Stimulated activated CD4-positive, alpha-beta T cell treated with anti-CD3 and anti-CD28 coated beads, Interleukin-12 subunit alpha, Interleukin-12 subunit beta, amount 100 ng/mL, for 48 hours (primary cell): ENCODE measurements around the gene NPLOC4.

Experiments used
- DNase-seq, 3 donors: peaks; one replicate each; pipeline ENCODE4 v3.0.0-alpha.2; 2020; ENCODE audit warnings: low read depth in 2 of 3, low spot score in 1 of 3

NPLOC4 gene

DNA sequence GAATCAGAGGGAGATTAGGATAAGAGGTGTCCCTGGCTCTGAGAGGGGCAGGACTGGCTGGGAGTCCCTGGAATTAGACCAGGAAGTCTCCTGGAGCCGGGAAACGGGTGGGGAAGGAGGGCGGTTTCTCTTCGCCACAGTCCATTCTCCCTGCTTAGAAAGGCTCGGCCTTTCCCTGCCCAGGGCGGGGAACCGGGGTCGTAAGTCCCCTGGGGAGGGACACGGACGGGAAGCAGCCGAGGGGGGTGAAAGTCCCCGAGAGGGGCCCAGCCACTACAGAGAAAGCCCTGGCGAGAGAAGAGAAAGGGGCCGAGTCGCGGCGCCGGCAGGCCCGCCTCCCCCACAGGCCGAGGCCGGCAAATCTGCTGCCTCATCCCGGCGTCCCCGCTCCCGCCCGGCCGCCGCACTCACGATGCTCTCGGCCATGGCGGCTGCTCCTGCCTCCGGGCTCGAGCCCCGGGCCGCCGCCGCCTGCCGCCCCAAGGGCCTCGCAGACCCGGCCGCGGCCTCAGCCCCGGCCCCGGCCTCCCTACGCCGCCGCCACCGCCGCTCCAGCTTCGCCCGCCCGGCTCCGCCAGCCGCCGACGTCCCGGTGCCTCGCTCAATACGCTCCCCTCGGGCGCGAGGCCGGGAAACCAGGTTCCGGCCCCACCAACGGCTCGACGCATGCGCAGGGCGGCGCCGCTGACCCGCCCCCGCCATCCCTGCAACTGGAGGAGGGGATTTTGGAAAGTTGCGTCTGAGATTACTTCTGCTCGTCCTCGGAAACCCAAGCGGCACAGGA, at the start of gene NPLOC4, which contains the start of gene TSPAN10:
Gene NPLOC4, minus strand, starts transcription at position 608 of the 784 bp plus-strand sequence. Its CDS starts 182 bp downstream, at position 426.
Gene TSPAN10, plus strand, starts transcription at position 692 of the 784 bp plus-strand sequence. CDS start 5,217 bp downstream, outside the sequence.
- peak; percentile 79 to 85 (median 83) for DNase-seq

DNA sequence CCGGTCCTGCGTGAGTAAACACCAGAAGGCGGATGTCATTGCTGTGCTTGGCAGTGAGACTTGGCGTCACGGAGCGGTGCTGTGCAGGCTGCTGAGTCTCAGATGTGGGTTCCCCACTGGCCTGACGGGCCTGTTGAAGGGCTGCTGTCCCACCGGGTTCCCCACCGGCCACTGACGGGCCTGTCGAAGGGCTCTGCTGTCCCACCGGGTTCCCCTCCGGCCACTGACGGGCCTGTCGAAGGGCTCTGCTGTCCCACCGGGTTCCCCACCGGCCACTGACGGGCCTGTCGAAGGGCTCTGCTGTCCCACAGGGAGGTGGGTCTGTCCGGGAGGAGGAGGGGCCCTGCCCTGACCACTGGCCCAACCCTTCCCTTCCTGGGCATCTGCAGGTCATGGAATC, 49.7 kb upstream of the NPLOC4 start:
- no peak for DNase-seq

DNA sequence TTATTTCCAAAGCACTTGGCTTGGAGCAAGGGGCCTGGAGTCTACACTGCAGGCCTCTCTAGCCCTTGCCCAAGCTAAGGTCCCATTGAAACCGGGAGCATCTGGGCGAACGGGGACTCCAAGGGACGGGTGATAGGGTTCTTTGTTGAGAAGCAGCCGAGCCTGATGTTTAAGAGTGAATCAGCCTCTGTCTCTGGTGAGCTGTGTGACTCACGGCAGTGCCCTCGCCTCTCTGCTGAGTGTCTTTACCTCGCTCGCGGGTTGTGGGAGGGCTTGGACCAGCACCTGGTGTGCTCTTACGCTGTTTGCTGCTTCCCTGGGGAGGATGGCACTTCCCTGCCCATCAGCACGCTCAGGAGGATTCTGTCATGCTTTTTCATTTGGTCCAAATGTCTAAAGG, 48.2 kb upstream of the NPLOC4 start:
- peak; percentile 39 to 41 (median 40) for DNase-seq

DNA sequence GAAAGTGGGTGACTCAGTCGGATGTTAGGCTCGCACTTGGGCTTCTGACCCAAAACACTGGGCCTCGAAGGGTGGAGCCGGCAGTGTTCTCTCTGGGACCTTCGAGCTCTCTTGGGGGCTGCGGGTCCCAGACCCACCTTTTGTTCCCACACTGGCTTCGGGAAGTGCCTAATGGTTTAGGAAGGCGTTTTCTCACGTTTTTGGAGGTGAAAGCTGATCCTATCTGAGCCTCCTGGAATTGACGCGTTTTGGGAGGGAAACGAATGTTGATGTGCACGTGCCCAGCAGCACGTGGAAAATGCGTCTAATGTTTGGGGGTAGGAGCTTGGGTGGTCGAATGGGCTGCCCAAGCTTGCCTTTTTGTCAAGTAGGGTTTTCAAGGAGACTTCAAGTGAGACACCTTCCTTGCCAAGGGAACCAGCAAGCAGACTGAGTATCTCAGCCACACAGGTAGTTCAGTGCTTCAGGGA, 47.6 kb upstream of the NPLOC4 start:
- DNase-seq: no peak

DNA sequence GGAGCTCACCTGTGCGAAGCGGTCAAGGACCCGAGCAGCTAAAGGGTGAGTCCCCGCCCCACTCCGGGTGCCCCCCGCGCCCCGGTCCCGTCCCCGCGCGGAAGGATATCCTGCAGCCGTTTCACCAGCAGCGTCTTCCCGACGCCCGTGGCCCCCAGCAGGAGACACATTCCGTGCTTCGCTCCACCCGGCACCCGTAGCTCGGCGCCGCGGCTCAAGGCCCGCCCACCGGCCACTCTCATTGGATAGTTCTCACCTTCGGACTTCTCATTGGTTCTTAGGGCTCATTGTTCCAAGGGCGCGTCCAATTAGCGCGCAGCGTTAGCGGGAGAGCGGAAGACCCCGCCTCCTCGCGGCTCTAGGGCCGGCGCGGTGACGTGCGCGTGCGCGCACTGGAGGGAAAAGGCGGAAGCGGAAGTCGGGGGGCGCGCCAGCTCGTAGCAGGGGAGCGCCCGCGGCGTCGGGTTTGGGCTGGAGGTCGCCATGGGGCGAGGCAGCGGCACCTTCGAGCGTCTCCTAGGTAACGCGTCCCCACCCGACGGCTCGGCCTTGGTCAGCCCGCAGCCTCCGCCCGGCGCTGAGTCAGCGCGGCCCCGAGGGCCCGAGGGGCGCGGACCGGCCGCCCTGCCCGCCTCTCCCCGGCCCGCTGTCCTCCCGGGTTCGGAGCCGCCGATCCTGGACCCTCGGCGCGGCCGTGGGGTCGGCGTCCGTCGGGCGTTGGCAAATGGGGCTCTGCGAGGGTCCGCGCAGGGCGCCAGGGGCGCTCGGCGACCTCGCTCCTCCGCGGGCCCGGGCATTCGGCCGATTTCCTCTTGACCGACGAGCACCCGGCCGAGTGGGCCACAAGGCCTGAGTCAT, 46.9 kb upstream of the NPLOC4 start, which contains the start of the genes ARL16 and HGS:
Gene ARL16, minus strand, starts transcription at position 214 of the 858 bp plus-strand sequence. Its CDS starts 44 bp downstream, at position 170.
Gene HGS, plus strand, starts transcription at position 428 of the 858 bp plus-strand sequence. Its CDS starts 56 bp downstream, at position 484.
- DNase-seq: peak; percentile 96 to 98 (median 97)

DNA sequence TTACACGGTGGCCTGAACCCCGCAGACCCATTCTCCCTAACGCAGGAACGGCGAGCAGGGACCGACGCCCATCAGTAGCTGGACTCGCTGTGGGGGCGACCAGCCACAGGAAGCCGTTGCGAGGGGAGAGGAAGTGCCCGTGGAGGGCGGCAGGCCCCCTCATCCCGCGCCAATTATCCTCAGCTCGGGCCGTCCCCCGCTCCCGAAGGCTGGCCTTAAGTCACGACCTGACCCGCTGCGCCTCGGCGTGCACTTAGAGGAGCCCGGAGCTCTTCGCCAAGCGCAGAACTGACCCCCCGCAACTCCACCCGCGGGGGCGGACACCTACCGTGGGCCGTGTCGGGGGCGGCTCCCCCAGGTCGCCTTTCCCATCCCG, 46.3 kb upstream of the NPLOC4 start:
- no peak for DNase-seq

DNA sequence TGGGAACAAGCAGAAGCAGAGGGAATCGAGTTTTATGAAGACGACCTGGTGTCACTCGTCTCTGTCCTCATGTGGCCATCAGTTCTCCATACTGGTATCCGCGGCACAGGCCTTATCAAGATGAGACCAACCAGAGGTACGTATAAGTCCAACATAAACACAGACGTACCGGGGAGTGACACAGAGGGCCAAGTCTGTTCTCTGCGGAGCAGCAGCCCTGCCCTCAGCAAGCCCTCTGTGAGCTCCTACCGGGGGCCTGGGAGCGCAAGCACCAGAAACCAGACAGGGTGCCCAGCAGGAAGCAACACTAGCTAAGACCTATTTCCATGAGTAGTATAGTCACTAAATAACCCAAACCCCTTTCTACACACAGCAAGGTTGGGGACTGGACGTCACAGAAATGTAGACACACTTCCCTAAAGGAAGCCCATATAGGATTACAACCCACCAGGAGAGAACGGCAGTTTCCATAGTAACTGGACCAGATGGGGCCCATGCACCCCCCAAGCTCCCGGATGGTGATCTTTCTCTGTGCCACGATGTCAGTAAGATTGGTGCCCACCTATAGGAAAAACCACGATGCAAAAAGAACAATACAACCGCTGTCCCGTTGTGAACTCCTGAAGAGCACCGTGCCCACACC, 45.8 kb upstream of the NPLOC4 start:
- DNase-seq: no peak

DNA sequence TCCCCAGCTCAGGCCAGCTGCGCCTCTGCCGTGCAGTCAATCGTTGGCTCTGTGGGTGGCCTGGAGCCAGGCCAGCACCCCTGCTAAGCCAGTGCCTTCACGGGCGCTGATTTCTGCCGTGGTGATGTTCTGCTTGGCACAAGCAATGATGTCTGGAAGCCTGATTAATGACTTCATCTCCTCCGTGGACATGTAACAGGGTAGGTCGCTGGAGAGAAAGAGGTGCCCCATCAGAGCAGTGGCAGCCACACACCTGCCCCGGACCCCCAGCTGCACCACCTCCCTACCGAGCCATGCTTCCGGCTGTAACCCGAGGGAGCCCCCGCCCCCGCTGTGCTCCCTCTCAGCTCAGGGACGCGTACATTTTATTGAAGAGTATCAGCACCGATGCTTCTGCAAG, 44.8 kb upstream of the NPLOC4 start:
- DNase-seq: no peak

DNA sequence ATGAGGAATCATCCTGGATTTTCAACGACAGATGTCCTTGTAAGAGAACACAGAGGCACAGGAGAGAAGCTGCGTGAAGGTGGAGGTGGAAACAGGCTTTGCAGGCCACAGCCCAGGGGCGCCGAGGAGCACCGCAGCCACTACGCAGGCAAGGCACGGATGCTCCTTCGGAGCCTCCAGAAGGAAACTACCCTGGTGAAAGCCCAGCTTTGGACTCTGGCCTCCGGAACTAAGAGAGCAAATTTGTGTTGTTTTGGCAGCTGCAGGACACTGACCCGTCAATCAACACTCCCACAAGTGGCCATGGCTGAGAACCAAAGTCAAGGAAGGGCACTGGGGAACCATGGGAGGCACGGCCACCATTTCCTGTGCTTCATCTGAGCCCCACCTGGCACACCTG, 43.2 kb upstream of the NPLOC4 start:
- no peak for DNase-seq

DNA sequence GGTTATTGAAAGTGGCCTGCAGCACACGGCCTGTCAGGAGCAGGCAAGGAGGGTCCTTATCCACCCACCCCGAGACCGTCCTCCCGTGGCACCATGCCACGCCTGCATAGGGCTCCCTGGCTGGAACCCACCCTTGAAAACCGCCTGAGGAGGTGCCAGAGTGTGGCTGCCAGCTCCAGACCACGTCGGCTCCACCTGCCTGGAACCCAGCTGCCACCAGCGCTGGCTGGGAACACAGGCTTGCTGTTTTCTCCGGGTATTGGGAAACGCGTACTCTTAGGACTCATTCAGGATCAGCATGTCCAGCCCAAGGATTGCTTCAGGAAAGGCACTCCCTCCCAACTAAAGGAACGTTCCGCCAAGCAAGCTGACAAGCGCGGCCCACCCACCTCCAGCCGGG, 40.0 kb upstream of the NPLOC4 start:
- DNase-seq: no peak

DNA sequence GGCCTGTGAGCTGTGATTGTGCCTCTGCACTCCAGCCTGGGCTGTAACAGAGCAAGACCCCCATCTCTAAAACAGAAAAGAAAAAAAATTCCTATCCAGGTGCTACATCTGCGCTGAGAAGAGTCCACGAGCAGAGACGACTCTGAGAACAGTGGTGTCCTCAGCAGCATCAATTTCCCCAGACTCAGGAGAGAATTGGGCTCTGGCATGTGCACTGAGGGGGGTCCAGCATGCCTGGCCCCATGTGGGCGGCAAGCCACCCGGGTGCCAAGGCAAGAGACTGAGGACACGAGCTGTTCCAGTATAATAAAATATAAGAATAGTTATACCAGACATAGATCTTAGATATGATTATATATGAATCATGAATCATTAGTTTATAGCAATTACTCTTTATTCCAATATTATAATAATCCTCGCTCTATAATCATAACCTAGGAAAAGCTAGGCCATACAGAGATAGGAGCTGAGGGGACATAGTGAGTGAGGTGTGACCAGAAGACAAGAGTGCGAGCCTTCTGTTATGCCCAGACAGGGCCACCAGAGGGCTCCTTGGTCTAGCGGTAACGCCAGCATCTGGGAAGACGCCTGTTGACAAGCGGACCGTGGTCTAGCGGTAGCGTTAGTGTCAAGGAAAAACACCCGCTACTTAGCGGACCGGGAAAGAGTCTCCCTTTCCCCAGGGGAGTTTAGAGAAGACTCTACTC, 38.8 kb upstream of the NPLOC4 start:
- DNase-seq: peak in 1 of 3 donors; percentile 22

DNA sequence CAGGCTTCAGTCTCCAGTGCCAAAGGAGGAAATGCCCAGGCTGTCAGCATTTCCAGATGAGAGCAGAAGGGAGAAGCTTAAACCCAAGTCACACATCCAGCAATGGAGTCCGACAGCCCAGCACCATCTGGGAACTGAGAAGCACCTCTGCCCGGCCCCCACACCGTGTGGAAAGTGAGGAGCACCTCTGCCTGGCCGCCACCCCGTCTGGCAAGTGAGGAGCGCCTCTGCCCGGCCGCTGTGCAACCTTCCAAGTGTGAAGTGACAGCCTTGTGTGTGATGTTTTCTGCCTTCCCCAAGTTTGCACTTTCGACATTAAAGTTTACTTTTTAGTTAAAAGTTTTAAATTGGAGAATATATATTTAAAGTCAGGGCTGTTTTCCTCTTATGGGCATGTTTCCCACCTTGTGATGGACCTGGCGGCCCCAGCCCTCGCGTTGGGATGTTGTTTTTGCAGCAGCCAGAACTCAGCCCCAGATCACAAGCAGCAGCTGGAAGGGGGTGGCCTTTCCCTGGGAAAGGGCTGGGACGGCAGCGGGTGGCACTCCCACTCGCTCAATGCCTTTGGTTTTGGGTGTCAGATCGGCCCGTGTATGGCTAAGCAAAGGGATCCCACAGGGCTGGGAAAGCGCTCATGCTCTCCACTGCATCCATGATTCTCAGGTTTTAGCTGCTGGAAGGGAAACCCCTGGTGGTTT, 36.8 kb upstream of the NPLOC4 start:
- no peak for DNase-seq

DNA sequence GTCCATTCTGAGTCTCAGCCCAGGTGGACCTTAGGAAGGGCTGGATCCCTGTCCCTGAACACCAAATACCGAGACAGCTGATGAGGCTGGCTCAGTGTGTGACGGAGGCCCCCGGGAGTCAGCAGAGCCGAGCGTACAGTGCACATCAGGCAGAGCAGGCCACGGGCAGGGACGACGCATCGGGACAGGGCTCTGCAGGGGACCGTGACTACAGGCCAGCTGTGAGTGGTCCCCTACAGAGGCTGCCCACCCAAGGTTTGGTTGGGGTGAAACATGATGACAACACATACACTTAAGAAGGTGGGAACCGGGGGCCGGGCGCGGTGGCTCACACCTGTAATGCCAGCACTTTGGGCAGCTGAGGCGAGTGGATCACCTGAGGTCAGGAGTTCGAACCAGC, 36.0 kb upstream of the NPLOC4 start:
- no peak for DNase-seq

DNA sequence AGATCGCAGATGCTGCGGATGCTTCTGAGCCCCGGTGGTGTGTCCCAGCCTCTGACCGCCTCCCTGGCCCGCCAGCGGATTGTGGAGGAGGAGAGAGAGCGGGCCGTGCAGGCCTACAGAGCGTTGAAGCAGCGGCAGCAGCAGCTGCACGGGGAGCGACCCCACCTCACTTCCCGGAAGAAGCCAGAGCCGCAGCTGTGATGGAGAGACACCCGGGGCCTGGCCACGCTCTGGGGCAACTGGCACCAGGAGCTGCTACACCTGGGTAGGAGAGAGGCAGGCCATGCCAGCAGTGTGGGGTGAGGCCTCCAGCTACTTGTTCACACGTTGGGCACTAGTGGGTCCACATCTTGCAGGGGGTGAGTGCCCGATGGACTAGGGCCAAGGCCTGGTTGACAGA, 35.6 kb upstream of the NPLOC4 start:
- no peak for DNase-seq

DNA sequence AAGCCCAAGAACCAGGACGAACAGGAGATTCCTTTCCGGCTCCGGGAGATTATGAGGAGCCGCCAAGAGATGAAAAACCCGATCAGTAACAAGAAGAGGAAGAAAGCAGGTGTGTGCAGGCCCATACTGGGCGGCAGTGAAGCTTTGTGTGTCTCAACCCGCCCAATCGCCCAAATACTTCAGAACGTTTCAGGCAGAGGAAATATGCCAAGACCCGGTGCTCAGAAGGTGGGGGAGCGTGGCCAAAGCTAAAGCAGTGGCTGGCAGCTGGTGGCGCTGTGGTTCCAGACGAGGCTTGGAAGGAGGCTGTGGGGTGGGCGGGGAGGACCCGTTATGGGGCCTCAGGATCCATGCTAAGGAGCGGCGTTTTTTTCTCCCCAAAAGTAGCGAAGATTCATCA, 30.8 kb upstream of the NPLOC4 start:
- DNase-seq: no peak

DNA sequence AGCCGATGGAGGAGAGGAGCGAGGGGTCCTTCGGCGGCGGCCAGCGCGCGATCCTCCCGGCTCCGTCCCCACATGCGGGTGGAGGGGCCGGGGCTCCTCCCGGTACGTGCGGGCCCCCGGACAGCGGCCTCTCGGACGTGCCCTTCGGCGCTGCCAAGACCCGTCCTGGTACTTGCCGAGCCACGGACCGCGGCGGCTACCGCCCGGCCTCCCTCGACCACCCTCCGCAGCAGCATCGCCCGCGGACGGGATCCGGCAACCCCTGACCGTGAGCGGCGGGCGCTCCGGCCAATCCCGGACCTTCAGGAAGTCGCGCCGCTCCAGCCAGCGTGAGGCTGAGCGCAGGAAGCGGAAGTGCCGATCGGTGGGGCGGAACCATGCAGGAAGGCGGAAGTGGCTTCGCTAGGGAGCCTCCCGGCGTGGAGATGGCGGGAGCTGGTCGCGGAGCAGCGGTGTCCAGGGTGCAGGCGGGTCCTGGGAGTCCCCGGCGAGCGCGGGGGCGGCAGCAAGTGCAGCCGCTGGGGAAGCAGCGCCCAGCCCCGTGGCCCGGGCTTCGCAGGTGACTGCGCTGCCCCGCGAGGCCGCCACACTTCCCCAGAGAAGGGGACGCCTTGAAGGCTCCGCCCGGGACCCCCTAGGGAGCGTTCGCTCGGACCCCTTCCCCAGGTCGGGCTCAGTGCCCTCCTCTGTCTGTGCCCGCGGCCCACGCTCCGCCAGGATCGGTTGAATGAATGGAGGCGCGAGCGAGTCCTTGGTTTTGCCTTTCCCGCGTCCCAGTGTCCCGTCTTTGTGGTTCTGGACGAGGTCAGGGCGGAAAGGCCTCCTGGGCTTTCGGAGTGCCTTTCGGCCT, 29.7 kb upstream of the NPLOC4 start, which contains the start of the genes CCDC137 and OXLD1:
Gene CCDC137, plus strand, starts transcription at position 396 of the 850 bp plus-strand sequence. Its CDS starts 30 bp downstream, at position 426.
Gene OXLD1, minus strand, starts transcription at position 264 of the 850 bp plus-strand sequence. Its CDS starts 28 bp downstream, at position 236.
- peak; percentile 89 to 92 (median 90) for DNase-seq

DNA sequence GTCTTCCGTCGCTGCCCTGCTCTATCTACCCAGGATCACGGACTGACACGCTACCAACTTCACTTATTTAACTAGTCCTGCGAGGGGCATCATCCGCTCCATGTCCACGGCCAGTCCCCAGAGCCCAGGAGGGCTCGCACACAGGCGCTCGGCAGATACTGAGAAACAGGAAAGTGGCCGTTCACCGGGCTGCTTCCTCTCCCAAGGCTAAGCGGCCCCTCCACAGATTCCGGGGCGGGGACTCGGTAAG, 29.1 kb upstream of the NPLOC4 start:
- DNase-seq: no peak

DNA sequence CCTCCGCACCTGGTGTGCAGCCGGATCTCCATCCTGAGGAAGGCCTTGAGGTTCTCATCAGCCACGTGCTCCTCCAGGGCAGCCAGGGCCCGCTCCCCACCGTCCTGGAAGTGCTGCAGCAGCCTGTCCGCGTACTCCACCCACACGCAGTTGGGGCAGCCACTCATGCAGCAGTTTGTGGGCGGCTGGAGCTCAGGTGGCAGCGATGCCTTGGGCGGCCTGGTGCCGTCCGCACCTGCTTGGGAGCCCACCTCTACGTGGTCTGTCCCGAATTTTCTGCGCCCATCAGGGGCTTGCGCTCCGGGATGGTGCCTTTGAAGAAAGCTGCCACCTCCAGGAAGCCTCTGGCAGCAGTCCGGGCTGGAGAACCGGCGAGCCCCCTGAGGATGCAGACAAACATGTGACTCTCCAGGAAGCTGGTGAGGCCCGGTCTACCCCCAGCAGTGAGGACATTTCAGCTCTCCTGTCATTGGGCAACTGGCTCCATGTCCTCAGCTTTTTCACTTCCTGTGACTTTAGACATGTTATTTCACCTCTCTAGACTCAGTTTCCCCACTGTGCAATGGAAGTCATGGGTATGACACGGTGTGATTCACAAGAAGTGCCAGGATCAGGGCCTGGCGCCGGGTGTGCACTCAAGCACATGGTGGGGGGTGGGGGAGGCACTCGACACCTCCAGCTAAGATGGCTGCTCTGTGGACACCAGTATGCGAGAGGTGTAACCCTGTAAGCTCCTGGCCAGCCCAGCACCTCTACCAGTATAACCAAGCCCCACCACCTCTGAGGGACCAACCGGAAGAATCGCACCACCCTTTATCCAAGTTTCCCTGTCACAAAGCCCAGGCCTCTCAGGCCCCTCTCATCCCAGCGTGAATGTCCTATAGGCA, 28.5 kb upstream of the NPLOC4 start:
- peak; percentile 55 to 60 (median 60) for DNase-seq
